Measurements from ENCODE around the gene MUC16.
A peak's percentile ranks its signal among the peaks of the same experiment; 100 is the strongest.

The MUC16 gene

GRCh38 chr19:9008667-9009066, 1.5 kb downstream of the MUC16 start:
- no peak for DNase-seq

- no peak for DNase-seq
Measured at GRCh38 chr19:9000933-9001332, 9.3 kb downstream of the MUC16 start.

DNA sequence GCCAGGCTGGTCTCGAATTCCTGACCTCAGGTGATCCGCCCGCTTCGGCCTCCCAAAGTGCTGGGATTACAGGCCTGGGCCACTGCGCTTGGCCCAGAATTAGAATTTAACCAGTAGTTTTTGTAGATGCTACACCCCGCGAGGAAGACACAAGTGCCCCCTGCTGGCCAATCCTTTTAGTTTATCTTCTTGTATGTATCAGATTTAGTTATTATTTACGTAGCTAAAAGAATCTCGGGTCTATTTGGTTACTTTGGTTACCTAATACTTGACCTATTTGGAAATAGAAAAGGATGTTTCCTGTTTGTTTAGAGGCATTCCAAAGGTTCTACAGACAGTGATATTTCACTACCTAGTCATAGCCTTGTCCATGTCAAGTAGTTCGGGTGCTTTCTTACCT, 22.0 kb downstream of the MUC16 start:
- peak in 1 of 2 donors; percentile 35 for DNase-seq

DNA sequence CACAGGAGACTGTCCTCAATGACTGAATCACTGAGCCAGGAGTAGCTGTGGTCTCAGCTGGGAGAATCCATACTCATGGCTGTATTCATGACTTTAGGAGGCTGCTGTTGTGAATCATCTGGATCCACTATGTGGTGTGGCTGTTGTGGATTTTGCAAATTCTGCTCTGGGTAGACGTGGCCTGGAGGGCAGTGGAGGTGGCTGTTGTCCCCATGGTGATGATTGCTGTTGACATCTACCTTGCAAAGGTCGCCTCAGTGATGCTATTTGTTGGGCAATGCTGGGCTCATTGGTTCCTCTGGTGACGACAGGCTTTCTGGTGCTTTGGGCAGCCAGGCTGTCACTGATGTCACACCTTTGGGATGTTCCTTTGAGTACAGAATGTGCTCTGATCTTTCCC, 23.9 kb downstream of the MUC16 start:
- DNase-seq, result no peak

GRCh38 chr19:8973501-8974091, 36.6 kb downstream of the MUC16 start:
- no peak for DNase-seq

DNA sequence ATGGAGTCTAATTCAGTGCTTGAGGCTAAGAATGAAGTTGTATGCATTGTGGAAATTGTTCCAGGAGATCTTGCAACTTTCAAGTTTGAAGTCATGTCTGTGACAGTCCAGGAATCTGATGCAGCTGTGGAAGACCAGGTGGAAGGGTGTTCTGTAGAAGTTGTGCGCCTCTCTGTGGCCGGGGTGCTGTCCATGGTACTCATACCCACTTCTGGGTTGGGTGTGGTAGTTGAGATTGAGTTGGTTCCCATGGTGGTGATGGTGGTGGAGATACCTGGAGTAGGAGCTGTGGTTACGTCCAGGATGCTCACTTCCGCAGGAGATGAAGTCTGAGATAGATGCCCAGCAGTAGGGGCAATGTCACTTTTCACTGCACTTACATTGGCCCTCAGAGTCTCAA, 44.3 kb downstream of the MUC16 start:
- DNase-seq, result no peak

Measured in CD4-positive, alpha-beta T cell treated with Interferon alpha-2 for 1 hour (primary cell).